Measurements from ENCODE around the gene ARHGAP27.
A peak's percentile ranks its signal among the peaks of the same experiment; 100 is the strongest.
"Not testable (repeated sequence)": the region's sequence is repeated elsewhere in the genome, so short reads cannot be mapped to it uniquely, and the experiment has no call there.

The ARHGAP27 gene

DNA sequence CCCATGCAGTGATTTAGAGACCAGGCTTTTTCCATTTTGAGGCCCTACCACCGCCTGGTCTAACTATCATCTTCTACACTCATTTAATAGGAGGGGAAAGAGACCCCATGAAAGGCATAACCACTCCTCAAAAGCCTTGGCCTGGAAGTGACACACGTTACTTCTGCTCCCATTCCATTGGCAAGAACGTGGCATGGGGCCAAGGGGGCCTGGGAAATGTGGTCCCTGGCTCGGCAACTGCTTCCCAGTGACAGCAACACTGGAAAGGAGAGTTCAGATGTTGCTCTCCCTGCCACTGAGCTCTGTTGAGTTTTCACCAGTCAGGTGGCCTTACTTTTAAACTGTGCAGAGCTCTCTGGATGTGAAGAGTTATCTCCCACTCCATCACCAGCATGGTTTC, 70.7 kb downstream of the ARHGAP27 start:
- no peak for DNase-seq

DNA sequence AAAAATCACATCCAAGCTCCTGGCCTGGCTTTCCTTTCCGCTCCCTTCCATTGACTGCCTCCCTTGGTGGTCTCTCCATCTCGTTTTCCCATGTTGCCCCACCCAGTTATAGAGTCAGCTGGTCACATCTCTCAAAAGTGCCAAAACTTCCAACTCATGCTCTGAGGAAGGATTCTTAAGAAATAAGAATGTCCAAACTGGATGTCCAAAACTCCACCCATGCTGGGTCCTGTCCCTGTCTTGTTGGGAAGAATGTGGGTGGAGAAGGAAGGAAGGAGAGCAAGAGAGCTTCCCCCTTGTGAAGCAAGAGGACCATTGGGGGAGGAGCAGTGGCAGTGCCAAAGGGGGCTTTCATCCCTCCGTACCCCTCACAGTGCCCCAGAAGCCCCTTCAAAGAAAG, 71.2 kb downstream of the ARHGAP27 start:
- no peak for DNase-seq

DNA sequence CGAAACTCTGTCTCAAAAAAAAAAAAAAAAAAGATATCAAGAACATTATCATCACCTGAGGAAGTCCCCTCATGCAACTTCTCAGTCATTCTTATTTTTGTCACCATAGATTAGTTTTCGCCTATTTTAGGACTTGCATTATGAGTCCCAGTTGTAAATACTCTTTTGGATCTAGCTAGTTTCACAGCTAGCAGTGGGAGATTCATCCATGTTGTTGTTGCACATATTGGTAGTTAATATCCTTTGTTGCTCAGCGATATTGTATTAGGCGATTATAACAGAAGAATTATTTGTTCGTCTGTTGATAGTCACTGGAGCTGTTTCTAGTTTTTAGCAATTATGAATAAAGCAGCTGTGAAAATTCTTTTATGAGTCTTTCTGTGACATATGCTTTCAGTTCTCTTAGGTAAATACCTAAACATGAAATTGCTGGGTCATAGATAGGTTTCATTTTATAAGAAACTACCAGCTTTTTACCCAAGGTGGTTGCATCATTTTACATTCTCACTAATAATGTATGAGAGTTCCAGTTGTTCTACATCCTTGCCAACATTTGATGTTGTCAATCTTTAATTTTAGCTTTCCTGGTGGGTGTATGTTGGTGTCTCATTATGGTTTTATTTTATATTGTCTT, 75.2 kb downstream of the ARHGAP27 start:
- DNase-seq: no peak

DNA sequence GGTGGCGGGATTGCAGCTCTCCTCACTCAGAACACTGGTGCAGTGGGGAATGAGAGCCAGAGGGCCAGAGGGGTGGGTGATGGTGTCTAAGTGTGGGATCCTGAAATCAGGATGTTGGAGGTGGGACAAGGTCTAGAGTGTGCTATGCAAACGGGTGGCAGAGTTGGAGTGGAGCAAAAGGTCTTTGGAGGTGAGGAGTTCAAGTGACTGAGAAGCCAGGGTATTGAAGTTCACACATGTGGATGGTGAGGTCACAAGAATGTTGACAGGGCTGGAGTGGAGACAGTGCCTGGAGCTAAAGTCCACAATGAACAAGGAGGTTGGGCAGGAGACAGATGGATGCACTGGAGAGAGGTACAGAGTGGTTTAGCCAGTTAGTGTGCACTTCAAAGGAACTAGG, 77.6 kb downstream of the ARHGAP27 start:
- DNase-seq: no peak

DNA sequence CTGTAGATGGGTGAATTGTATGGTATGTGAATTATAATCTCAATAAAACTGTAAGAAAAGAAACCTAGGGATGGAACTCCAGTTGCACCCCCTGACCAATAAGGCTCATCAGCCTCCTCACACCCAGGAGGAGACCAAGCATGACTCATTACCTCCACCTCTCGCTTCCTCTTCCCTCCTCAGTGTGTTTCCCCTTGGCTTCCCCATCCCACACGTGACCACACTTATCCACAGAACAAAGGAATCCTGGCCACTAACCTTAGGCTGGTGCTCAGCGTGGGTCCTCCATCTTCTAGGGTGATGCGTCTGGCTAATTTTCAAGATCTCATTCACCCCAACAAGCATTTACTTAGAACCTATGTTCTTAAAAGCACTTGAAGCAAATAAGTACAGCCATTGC, 79.6 kb downstream of the ARHGAP27 start:
- DNase-seq: no peak

DNA sequence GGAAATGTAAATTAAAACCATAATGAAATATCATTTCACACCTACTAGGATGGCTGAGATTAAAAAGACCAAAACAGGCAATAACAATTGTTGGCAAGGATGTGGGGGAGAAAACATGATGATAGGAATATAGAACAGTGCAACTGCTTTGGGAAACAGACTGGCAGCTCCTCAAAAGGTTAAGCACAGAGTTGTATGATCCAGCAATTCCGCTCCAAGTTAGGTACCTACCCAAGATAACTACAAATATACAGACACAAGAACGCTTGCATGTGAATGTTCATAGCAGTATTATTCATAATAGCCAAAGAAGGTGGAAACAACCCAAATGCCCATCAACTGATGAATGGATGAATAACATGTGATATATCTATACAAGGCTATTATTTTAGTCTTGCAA, 80.8 kb downstream of the ARHGAP27 start:
- no peak for DNase-seq

DNA sequence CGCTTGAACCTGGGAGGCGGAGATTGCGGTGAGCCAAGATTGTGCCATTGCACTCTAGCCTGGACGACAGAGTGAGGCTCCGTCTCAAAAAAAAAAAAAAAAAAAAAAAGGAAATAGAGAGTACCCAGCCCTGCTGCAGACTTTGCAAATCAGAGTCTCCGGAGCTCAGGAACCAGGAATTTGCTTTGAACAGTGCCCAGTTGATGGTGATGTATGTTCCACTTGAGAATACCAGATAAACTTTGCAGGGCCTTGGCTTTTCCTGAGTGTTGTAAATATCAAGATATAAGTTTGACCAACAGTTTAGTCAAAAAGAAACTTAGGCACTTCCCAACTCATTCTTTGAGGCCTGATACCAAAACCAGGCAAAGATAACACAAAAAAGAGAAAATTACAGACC, 85.2 kb downstream of the ARHGAP27 start:
- DNase-seq: no peak

DNA sequence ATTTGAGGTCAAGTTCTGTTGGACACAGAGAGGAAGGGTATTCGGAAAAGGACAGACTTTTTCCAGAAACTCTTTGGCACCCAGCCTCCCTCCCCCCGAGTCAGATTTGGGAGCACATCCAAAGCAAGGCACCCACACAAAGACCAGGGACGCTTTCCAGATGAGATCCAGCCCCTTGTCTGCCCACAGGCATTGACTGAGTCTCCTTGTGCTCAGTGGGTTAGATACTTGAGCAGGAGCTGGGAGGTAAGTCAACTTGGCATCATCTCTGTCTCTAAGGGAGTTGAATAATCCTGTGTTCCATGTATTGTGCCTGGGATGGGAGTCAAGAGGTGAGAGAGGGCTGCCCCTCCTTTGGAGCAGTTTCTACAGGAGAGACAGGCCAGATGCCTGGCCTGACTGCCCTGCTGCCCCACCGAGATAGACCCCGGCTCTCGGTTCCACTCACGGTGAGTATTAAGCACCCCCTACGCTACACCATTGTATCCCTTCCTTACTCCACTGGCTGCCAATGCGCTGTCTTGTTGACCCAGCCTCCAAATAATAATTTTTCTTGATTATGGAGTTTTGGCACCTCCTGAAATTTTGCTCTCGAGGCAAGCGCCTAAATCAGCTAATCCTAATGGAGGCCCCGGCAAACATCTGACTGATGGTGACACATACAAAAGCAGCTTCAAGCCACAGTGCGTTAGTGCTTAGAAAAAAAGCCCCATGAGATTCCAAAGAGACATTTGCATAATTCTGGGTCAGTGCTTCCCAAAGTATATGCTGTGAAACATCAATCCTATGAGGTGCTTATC, 86.3 kb downstream of the ARHGAP27 start:
- no peak for DNase-seq

DNA sequence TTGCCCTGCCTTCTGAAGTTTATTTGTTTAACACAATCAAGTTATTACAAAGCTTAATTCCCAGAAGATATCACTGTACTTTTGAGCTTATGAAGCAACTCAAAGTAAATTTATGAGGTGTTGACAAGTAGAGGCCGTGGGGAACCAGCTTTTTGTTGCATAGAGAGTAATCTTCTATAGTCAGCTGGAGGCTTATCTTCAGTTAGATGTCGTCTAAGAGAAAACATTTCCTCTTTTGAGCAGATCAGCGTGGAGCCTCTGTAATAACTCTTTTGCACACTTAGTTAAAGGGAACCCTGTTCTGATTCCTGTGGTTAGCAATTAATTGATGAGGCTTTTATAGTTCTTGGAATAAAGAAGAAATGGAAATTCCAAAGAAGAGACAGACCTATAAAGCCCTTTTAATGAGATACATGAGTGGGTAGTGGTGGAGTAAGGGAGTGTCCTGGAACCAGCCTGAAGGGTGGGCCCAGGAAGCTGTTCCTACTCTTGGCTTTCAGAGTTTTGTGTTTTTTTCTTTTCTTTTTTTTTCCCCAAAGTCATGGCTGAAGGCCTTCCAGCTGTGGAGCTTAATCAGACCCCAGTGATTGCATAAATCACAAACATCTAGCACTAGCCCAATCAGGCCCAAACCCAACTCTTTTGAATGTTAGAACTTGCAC, 87.0 kb downstream of the ARHGAP27 start:
- DNase-seq: peak; percentile 85

DNA sequence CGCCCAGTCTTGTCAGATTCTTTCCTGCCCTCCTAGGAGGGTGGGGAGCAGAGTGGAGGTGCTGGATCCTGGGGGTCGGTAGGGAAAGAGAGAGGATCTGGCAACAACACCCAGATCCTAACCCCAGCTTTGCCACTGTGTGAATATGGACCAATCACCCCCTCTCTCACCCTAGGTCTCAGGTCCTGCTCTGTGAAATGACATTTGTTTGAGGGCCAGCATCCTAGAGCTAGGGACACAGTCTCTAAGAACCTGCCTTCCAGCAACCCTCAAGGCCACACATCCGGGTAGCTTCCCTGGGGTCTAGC, 87.5 kb downstream of the ARHGAP27 start:
- DNase-seq: no peak

DNA sequence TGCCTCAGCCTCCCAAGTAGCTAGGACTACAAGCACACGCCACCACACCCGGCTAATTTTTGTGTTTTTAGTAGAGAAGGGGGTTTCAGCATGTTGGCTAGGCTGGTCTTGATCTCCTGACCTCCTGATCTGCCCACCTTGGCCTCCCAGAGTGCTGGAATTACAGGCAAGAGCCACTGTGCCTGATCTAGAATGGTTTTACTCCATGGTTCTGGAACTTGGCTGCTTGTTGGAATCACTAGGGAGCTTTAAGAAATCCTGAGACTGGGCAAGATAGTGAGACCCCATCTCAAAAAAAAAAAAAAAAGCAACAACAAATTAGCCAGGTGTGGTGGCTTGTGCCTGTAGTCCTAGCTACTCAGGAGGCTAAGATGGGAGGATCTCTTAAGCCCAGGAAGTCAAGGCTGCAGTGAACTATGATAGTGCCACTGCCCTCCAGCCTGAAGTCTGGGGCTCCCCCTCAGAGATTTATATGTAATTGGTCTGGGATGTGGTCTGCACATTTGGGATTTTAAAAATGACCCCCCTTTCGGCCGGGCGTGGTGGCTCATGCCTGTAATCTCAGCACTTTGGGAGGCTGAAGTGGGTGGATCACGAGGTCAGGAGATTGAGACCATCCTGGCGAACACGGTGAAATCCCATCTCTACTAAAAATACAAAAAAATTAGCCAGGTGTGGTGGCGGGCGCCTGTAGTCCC, 88.6 kb downstream of the ARHGAP27 start:
- DNase-seq: not testable (repeated sequence)

Data from fibroblast of skin of scalp (primary cell).